Activated T-helper 1 cell treated with anti-CD3 and anti-CD28 coated beads, Interleukin-12 subunit alpha, Interleukin-12 subunit beta, Interleukin-2, Interleukin-4 antibody, amounts not matched to agents 30 ng/mL and 10 ng/mL and 1 ng/mL, durations not matched to agents 14 hours and 24 hours and 36 hours (primary cell): ENCODE data around the gene OR52I2. TPM values are rescaled to one million over a fixed set of nuclear protein-coding genes. Genes with fewer than 3 reads are reported as not detected.
A peak's percentile ranks its signal among the peaks of the same experiment; 100 is the strongest.

Source experiments
- DNase-seq: peaks from one replicate; pipeline ENCODE4 v3.0.0; 2021; ENCODE audit warnings: low spot score
- H3K27ac Mint-ChIP-seq: one replicate; pipeline ENCODE4 v1.8.0; 2021; ENCODE audit warnings: mild to moderate bottlenecking, mixed read lengths
- H3K27me3 Mint-ChIP-seq: one replicate; pipeline ENCODE4 v1.8.0; 2022; ENCODE audit warnings: mild to moderate bottlenecking, moderate library complexity, mixed read lengths; ENCODE audit not compliant: insufficient read depth
- H3K36me3 Mint-ChIP-seq: one replicate; pipeline ENCODE4 v1.8.0; 2021; ENCODE audit warnings: low read depth, mixed read lengths
- H3K4me1 Mint-ChIP-seq: one replicate; pipeline ENCODE4 v1.8.0; 2021; ENCODE audit warnings: low read depth, mixed read lengths
- H3K4me3 Mint-ChIP-seq: one replicate; pipeline ENCODE4 v1.8.0; 2021; ENCODE audit warnings: mild to moderate bottlenecking, moderate library complexity, mixed read lengths
- H3K9me3 Mint-ChIP-seq: one replicate; pipeline ENCODE4 v1.8.0; 2021; ENCODE audit warnings: mixed read lengths
- intact Hi-C: fragments of 100-400 bp; cut with micrococcal nuclease; formaldehyde crosslinking; loops from one replicate; pipeline ENCODE4 v1.15.1; 2024
- total RNA-seq: library from RNA; stranded (reverse); gene quantifications from 2 replicates; pipeline ENCODE4 v1.2.3, GENCODE V29; 2022

OR52I2 gene
- total RNA-seq, 1 donor from 2014 or later, result not detected

DNA sequence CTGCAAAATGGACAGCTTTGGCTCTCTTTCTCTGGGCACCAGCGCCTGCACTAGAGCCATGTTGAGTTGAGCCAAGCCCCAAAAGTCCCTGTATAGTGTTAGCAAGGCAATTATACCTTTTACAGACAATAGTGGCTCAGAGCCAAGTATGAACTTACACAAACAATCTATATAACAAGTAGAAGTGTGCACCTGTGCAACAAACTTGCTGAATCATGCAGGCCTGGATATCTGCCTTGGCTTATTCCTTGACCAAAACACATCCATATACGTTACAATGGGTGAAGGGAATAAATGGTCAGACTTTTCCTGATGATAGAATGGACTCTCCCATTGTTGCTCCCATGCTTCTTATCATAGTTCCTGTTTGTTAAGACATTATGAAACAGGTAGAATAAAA lies 3.8 kb upstream of the OR52I2 start:
- no peak overlapping the region for H3K4me3 Mint-ChIP-seq
- H3K27me3 Mint-ChIP-seq, result peaks cover 5% of the 10 kb centered on the region
- intact Hi-C loops, result no loop called here
- H3K27ac Mint-ChIP-seq, result no peak overlapping the region
- H3K4me1 Mint-ChIP-seq, result peaks cover 13% of the 10 kb centered on the region
- no peak for DNase-seq
- H3K9me3 Mint-ChIP-seq, result no peaks in the 10 kb centered on the region
- H3K36me3 Mint-ChIP-seq, result no peaks in the 10 kb centered on the region

DNA sequence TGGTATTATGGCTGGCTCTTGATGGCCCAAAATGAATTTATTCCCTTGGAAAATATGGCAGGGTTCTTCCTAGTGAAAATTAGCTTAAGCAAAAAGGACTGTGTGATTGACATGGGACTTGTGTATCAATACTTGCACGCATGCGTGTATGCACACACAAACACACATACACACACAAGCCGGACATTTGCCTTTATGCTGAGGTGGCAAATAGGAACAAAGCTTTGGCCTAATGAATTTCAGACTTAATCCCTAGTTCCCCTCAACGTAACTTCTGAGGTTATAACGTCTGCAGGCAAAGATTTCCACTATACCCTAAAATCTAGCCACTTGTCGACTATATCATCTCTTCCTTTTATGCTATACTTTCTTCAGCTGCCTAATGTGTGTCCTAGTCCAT lies 2.9 kb upstream of the OR52I2 start:
- intact Hi-C loops, result no loop called here
- H3K4me1 Mint-ChIP-seq, result peaks cover 13% of the 10 kb centered on the region
- no peaks in the 10 kb centered on the region for H3K36me3 Mint-ChIP-seq
- peaks cover 5% of the 10 kb centered on the region for H3K27me3 Mint-ChIP-seq
- H3K9me3 Mint-ChIP-seq, result no peaks in the 10 kb centered on the region
- no peak overlapping the region for H3K27ac Mint-ChIP-seq
- no peak overlapping the region for H3K4me3 Mint-ChIP-seq
- no peak for DNase-seq

GRCh38 chr11:4580124-4580523 lies 1.4 kb upstream of the OR52I2 start:
- H3K4me3 Mint-ChIP-seq, result no peak overlapping the region
- intact Hi-C loops, result no loop called here
- H3K9me3 Mint-ChIP-seq, result no peaks in the 10 kb centered on the region
- peaks cover 5% of the 10 kb centered on the region for H3K27me3 Mint-ChIP-seq
- no peak for DNase-seq
- H3K27ac Mint-ChIP-seq, result no peak overlapping the region
- H3K4me1 Mint-ChIP-seq, result peaks cover 13% of the 10 kb centered on the region
- H3K36me3 Mint-ChIP-seq, result no peaks in the 10 kb centered on the region

- no peaks in the 10 kb centered on the region for H3K9me3 Mint-ChIP-seq
- no peaks in the 10 kb centered on the region for H3K4me1 Mint-ChIP-seq
- intact Hi-C loops, result no loop called here
- H3K36me3 Mint-ChIP-seq, result no peaks in the 10 kb centered on the region
- DNase-seq, result no peak
- no peak overlapping the region for H3K27ac Mint-ChIP-seq
- H3K4me3 Mint-ChIP-seq, result no peak overlapping the region
- peaks cover 1% of the 10 kb centered on the region for H3K27me3 Mint-ChIP-seq
Observed at GRCh38 chr11:4589017-4589416, 7.5 kb downstream of the OR52I2 start.

DNA sequence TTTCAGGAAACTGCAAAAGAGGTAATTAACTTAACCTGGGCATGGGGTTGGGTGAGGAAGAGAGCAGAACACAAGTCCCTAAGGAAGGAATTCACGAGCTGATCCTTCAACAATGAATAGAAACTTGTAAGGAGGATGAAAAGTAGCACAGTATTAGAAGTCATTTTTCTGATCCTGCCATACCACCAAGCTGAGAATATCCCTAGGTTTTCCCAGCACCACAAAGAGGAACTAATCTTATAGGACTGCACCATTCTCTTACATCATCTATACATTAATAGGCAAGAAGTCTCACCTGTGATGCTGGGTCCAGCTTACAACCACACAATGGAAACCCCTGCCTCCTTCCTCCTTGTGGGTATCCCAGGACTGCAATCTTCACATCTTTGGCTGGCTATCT lies 12.2 kb downstream of the OR52I2 start, which contains the start of gene OR52I1:
OR52I1 (plus strand) TSS at position 301 of the 400 bp plus-strand sequence; CDS start at position 301, 0 bp downstream.
- Mint-ChIP-seq H3K27me3 (no peaks in the 10 kb centered on the region), H3K4me3 (no peak within 1 kb of the TSS), H3K27ac (no peak within 1 kb of the TSS), H3K4me1 (no peaks in the 10 kb centered on the region), H3K36me3 (peaks cover 7% of the 10 kb centered on the region), H3K9me3 (no peaks in the 10 kb centered on the region)
- intact Hi-C loops, result no loop called here
- DNase-seq, result no peak

DNA sequence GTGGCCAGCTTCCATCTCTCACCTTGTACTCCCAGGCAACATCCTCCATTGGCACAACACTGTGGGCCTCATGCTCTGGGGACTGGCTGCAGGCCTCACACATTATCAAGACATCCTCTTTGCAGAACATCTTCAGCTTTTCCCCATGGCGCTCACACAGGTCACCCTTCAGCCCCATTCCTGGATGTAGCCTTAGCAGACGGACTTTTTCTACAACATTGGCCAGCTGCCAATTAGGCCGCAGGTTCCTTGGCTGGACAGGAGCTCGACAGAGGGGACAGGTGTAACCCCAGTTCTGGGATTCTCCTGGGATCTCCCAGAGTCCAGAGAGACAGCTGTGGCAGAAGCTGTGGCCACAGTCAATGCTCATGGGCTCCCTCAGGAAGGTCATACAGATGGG lies 23.5 kb downstream of the OR52I2 start:
- H3K4me1 Mint-ChIP-seq, result peaks cover 39% of the 10 kb centered on the region
- peaks cover 3% of the 10 kb centered on the region for H3K9me3 Mint-ChIP-seq
- peaks cover 26% of the 10 kb centered on the region for H3K36me3 Mint-ChIP-seq
- intact Hi-C loops, result loop anchor here (5.0 kb wide), 2 partner anchors 418 to 1087 kb away; no protein-coding TSS in a partner anchor
- no peak for DNase-seq
- H3K4me3 Mint-ChIP-seq, result no peak overlapping the region
- H3K27me3 Mint-ChIP-seq, result no peaks in the 10 kb centered on the region
- no peak overlapping the region for H3K27ac Mint-ChIP-seq

DNA sequence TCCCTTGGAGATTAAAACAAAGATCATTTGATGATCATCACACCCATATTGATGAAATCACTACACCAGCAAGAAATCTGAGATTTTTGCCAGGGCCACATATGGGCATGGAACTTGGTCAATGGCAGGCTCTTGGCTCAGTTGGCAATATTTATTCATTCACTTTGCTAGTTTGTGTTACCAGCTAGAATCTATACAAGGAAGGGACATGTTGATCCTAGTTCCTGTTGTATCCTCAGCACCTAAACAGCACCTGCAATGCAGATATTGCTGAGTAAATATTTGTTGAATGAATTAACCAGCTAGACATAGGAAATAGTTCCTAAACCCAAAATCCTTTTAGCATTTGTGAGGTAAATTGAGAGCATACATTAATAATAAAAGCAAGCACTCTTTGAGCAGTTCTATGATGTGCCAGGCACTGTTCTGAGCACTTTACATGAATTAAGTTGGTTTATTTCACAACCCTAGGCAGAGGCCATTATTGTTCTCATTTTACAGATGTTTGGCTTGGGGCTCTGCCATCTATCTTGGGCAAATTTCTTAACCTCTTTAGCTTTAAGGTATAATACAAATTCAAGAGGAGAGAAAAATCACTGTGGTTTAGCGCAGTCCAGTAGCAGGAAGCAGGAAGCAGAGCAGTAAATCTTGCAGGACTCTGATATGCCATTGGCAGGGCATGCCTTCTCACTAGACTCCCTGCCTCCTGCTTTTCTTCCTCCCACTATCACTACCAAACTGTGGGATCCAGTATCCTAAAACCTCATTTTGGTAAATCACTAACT lies 24.9 kb downstream of the OR52I2 start:
- H3K27ac Mint-ChIP-seq, result no peak overlapping the region
- intact Hi-C loops, result loop anchor here (5.0 kb wide), 2 partner anchors 419 to 1086 kb away; no protein-coding TSS in a partner anchor
- peaks cover 46% of the 10 kb centered on the region for H3K4me1 Mint-ChIP-seq
- peaks cover 16% of the 10 kb centered on the region for H3K36me3 Mint-ChIP-seq
- DNase-seq, result no peak
- peaks cover 3% of the 10 kb centered on the region for H3K9me3 Mint-ChIP-seq
- H3K4me3 Mint-ChIP-seq, result peak overlapping the region; percentile 92
- H3K27me3 Mint-ChIP-seq, result no peaks in the 10 kb centered on the region

DNA sequence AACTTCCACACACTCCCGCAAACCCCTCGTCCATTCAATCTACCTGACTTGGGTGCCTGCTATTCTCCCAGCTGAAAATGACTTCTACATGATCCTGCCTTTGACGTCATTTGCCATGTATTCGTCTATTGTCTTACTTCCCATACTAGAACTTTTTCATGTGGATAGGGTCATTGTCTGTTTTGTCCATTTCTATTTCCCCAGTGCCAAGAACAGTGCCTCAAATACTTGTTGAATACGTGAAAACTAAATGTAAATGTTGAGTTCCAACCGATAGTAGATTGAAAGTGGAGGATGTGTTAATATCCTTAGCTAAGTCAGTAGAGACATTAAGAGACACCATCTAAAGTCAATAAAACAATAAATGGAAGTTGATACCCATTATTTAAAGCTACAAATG lies 25.6 kb downstream of the OR52I2 start:
- intact Hi-C loops, result loop anchor here (5.0 kb wide), 2 partner anchors 420 to 1085 kb away; no protein-coding TSS in a partner anchor

DNA sequence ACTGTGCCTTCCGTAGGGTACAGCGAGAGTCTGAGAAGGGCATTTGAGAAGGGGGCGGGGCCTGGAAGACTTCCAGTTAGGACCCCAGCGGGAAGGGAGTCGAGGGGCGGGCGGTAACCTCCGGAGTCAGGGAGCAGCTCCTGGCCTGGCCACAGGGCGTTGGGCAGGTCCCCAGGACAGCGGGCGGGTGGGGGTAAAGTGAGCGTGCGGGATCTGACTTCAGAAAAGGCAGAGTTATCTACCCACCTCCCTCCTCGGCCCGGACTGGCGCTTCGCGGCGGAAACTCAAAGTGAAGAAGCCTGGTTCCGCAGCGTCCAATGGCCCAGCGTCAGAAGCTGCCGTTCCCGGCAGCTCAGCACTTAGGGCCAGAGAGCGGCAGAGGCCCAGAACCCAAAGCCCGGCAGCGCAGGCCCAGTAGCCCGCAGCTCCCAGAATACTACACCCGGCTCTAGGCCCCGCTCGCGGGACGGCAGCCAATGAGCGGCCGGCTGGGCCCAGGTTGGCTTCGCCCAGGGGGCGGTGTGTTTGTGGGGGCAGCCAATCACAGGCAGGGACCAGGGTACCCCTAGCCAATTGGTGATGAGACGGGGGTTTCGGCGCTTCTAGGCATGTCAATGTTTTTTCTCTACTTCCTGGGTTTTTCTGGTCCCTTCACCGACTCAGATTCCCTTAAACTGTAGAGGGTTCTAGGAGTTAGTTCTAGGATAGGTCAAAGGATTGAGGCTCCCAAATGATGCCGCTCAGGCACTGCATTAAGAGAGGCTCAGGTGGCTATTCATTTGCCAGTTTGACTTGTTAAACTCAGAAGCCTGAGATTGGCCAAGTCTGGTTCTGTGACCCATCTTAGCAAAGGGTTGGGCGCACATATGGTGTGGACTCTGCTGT lies 26.5 kb downstream of the OR52I2 start, which contains the start of gene TRIM68:
TRIM68 (minus strand) TSS at position 451 of the 886 bp plus-strand sequence. CDS start 2,727 bp downstream, outside the sequence.
- Mint-ChIP-seq H3K27me3 (no peaks in the 10 kb centered on the region), H3K4me3 (peak within 1 kb of the TSS; percentile 92), H3K9me3 (peaks cover 3% of the 10 kb centered on the region), H3K27ac (peak within 1 kb of the TSS; percentile 88), H3K4me1 (peaks cover 46% of the 10 kb centered on the region), H3K36me3 (peaks cover 13% of the 10 kb centered on the region)
- intact Hi-C loops, result loop anchor here (1.0 to 5.0 kb wide), 4 partner anchors 29 to 1084 kb away; partner anchors contain the start of genes OR51D1 and TRIM21
- peak; percentile 94 for DNase-seq

More for the DNA sequence above, 25.6 kb downstream of the OR52I2 start:
- Mint-ChIP-seq H3K27me3 (no peaks in the 10 kb centered on the region), H3K9me3 (peaks cover 3% of the 10 kb centered on the region), H3K4me3 (peak overlapping the region; percentile 92), H3K27ac (peak overlapping the region; percentile 88), H3K4me1 (peaks cover 46% of the 10 kb centered on the region), H3K36me3 (peaks cover 14% of the 10 kb centered on the region)
- DNase-seq, result no peak

DNA sequence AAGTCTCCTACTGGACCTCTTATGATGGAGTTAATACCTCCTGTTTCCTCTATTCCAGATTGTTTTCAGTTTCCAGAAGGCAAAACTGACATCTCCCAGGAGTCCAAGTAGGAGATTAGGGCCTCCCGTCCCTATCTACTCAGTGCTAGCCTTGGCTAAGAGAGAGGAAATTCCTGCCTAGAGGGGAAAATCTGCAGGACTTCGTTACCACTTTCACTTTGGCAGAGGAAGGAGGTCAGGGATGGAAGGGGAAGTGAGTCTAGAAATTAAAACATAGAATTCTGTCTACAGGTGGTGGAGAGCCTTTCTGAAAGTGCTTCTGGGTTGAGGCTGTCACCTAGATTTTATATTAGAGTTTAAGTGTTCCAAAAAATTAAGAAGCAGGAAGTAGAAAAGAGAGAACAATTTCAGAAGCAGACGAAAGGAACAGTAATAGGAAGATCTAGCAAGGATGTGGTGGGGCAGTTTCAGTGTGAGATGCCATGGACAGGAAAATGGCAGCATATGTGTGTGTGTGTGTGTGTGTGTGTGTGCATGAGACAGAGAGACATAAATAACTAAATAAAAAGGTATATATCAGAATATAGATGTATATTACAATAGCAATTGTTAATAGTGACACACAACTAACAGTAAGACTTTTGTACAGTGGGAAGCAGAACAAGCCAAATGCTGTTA lies 28.9 kb downstream of the OR52I2 start:
- Mint-ChIP-seq H3K27ac (peak overlapping the region; percentile 1), H3K36me3 (no peaks in the 10 kb centered on the region), H3K4me1 (peaks cover 46% of the 10 kb centered on the region), H3K4me3 (peak overlapping the region; percentile 58), H3K9me3 (peaks cover 3% of the 10 kb centered on the region), H3K27me3 (peaks cover 2% of the 10 kb centered on the region)
- intact Hi-C loops, result no loop called here
- no peak for DNase-seq

GRCh38 chr11:4611986-4612385 lies 30.4 kb downstream of the OR52I2 start:
- intact Hi-C loops, result no loop called here
- Mint-ChIP-seq H3K27ac (no peak overlapping the region), H3K9me3 (peaks cover 3% of the 10 kb centered on the region), H3K4me1 (peaks cover 35% of the 10 kb centered on the region), H3K36me3 (no peaks in the 10 kb centered on the region), H3K4me3 (no peak overlapping the region), H3K27me3 (peaks cover 2% of the 10 kb centered on the region)
- no peak for DNase-seq

DNA sequence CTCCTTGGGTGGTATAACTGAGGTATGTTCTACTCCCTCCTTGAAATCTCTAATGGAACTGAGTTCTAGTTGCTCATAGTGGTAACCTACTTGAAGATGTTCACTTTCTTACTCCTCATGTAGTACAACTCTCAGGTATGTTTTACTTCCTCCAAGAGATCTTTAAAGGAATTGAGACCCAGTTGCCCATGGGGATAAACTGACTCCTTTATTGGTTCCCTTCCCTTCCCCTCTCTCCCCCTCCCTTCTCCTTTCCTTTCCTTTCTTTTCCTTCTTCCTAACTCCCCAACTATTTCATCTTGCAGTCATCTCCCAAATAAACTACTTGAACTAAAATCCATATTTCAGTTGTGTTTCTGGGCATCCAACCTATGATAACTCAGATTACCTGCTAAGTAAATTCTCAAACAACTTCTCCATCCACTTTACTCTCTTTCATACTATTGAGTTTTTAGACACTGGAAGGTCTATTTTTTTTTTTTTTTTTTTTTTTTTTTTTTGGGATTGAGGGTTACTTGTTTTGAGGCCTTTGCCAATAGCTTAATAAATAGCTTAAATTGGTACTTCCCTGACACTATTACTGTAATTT lies 34.4 kb downstream of the OR52I2 start:
- H3K36me3 Mint-ChIP-seq, result no peaks in the 10 kb centered on the region
- no peaks in the 10 kb centered on the region for H3K4me1 Mint-ChIP-seq
- no peak for DNase-seq
- no peak overlapping the region for H3K4me3 Mint-ChIP-seq
- no peaks in the 10 kb centered on the region for H3K9me3 Mint-ChIP-seq
- peaks cover 4% of the 10 kb centered on the region for H3K27me3 Mint-ChIP-seq
- H3K27ac Mint-ChIP-seq, result no peak overlapping the region
- intact Hi-C loops, result no loop called here
